ENCODE results near the gene ZNF853.

ZNF853 gene

DNA sequence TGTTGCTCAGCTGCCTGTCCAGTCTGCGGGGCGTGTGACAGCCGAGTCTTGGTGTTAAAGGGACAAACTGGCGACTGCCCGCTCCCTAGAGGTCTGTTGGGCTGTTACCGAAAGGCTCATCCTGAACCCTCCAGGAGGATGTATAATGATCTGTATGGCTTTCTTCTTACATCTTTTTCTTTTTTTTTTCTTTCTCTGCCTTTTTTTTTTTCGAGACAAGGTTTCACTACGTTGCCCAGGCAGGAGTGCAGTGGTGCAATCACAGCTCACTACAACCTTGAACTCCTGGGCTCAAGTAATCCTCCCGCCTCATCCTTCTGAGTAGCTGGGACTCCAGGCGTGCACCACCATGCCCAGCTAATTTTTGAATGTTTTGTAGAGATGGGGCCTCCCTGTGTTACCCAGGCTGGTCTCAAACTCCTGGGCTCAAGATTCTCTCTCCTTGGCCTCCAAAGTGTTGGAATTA lies 24.7 kb upstream of the ZNF853 start:
- Histone ChIP-seq H3K27ac (ENCODE audit: low read depth, low read length) (peak overlapping the region; percentile 57), H3K9me3 (ENCODE audit: control insufficient read depth, insufficient read depth, low read length) (no peaks in the 10 kb centered on the region), H3K4me2 (ENCODE audit: low read length) (peak overlapping the region; percentile 79), H3K36me3 (ENCODE audit: control insufficient read depth, low read length) (peaks cover 78% of the 10 kb centered on the region), H4K20me1 (ENCODE audit: control insufficient read depth, insufficient read depth, low read depth, low read length) (peaks cover 8% of the 10 kb centered on the region; the same call in 1 of the 2 replicates), H3K4me3 (ENCODE audit: low read length) (peak overlapping the region; percentile 97), H3K79me2 (ENCODE audit: control insufficient read depth, low read length) (peaks cover 44% of the 10 kb centered on the region), H3K27me3 (ENCODE audit: control insufficient read depth, low read length) (no peaks in the 10 kb centered on the region), H3K4me1 (ENCODE audit: control insufficient read depth, low read length) (peaks cover 21% of the 10 kb centered on the region), H3K9me2 (replicated peaks; ENCODE audit: control insufficient read depth, low read length) (no peaks in the 10 kb centered on the region), H3F3A (ENCODE audit: control insufficient read depth, insufficient read depth) (no peaks in the 10 kb centered on the region; the same call in 1 of the 2 replicates)
- TF ChIP-seq, protein P1, sequence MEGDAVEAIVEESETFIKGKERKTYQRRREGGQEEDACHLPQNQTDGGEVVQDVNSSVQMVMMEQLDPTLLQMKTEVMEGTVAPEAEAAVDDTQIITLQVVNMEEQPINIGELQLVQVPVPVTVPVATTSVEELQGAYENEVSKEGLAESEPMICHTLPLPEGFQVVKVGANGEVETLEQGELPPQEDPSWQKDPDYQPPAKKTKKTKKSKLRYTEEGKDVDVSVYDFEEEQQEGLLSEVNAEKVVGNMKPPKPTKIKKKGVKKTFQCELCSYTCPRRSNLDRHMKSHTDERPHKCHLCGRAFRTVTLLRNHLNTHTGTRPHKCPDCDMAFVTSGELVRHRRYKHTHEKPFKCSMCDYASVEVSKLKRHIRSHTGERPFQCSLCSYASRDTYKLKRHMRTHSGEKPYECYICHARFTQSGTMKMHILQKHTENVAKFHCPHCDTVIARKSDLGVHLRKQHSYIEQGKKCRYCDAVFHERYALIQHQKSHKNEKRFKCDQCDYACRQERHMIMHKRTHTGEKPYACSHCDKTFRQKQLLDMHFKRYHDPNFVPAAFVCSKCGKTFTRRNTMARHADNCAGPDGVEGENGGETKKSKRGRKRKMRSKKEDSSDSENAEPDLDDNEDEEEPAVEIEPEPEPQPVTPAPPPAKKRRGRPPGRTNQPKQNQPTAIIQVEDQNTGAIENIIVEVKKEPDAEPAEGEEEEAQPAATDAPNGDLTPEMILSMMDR (IDR thresholded peaks at IDR 0.05; ENCODE audit: low read depth, low read length, poor library complexity, severe bottlenecking): peak; percentile 33
- no peak for TF ChIP-seq EZH2phosphoT487 (IDR thresholded peaks at IDR 0.05; ENCODE audit: borderline replicate concordance, low read length)

DNA sequence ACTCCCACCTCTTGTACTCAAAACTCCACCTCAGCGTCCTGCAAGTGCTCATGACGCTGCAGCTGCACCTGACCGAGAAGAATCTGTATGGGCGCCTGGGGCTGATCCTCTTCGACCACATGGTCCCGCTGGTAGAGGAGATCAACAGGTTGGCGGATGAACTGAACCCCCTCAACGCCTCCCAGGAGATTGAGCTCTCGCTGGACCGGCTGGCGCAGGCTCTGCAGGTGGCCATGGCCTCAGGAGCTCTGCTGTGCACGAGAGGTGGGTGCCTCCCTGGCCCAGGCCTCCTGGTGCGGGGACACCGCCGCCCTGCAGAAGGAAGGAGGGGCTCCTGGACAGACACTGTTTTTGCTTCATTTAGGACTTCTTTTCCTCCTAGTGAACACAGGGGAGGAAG lies 15.3 kb upstream of the ZNF853 start:
- H3K4me3 ChIP-seq (ENCODE audit: low read length): no peak overlapping the region
- no peaks in the 10 kb centered on the region for H3K4me1 ChIP-seq (ENCODE audit: control insufficient read depth, low read length)
- H3K27me3 ChIP-seq (ENCODE audit: control insufficient read depth, low read length): no peaks in the 10 kb centered on the region
- no peak overlapping the region for H3K27ac ChIP-seq (ENCODE audit: low read depth, low read length)
- H3K79me2 ChIP-seq (ENCODE audit: control insufficient read depth, low read length): peaks cover 14% of the 10 kb centered on the region
- H3K4me2 ChIP-seq (ENCODE audit: low read length): no peak overlapping the region
- H4K20me1 ChIP-seq (ENCODE audit: control insufficient read depth, insufficient read depth, low read depth, low read length): peaks cover 7% of the 10 kb centered on the region; the same call in 1 of the 2 replicates
- no peaks in the 10 kb centered on the region for H3K9me2 ChIP-seq (replicated peaks; ENCODE audit: control insufficient read depth, low read length)
- no peaks in the 10 kb centered on the region for H3F3A ChIP-seq (ENCODE audit: control insufficient read depth, insufficient read depth)
- no peaks in the 10 kb centered on the region for H3K9me3 ChIP-seq (ENCODE audit: control insufficient read depth, insufficient read depth, low read length)
- peaks cover 87% of the 10 kb centered on the region for H3K36me3 ChIP-seq (ENCODE audit: control insufficient read depth, low read length)
- TF ChIP-seq, protein P1 (IDR thresholded peaks at IDR 0.05; ENCODE audit: low read depth, low read length, poor library complexity, severe bottlenecking): no peak
- TF ChIP-seq EZH2phosphoT487 (IDR thresholded peaks at IDR 0.05; ENCODE audit: borderline replicate concordance, low read length): no peak

DNA sequence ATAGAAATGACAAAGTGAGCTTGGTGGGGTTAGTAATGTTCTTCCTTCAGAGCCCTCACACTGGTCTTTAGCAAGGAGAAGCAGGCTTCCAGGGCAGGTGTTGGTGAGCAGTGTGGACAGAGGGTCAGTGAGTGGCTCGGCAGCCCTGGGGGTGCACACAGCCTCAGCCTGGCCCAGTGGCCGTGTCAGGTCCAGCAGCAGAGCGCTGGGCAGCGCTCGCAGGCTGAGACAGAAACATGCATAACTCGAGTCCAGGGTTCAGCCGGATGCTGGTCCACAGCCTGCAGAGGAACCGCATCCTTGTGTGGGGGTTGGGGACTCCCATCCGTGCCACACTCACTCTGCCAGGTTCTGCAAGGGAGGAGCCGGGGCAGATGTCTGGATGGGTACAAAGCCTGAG lies 11.0 kb upstream of the ZNF853 start:
- peaks cover 7% of the 10 kb centered on the region; the same call in 1 of the 2 replicates for H4K20me1 ChIP-seq (ENCODE audit: control insufficient read depth, insufficient read depth, low read depth, low read length)
- no peak overlapping the region for H3K4me3 ChIP-seq (ENCODE audit: low read length)
- no peaks in the 10 kb centered on the region for H3K27me3 ChIP-seq (ENCODE audit: control insufficient read depth, low read length)
- no peaks in the 10 kb centered on the region for H3F3A ChIP-seq (ENCODE audit: control insufficient read depth, insufficient read depth)
- no peaks in the 10 kb centered on the region for H3K9me2 ChIP-seq (replicated peaks; ENCODE audit: control insufficient read depth, low read length)
- peaks cover 8% of the 10 kb centered on the region for H3K79me2 ChIP-seq (ENCODE audit: control insufficient read depth, low read length)
- TF ChIP-seq EZH2phosphoT487 (IDR thresholded peaks at IDR 0.05; ENCODE audit: borderline replicate concordance, low read length): no peak
- TF ChIP-seq, protein P1 (IDR thresholded peaks at IDR 0.05; ENCODE audit: low read depth, low read length, poor library complexity, severe bottlenecking): no peak
- no peaks in the 10 kb centered on the region for H3K9me3 ChIP-seq (ENCODE audit: control insufficient read depth, insufficient read depth, low read length)
- no peaks in the 10 kb centered on the region for H3K4me1 ChIP-seq (ENCODE audit: control insufficient read depth, low read length)
- peaks cover 63% of the 10 kb centered on the region for H3K36me3 ChIP-seq (ENCODE audit: control insufficient read depth, low read length)
- H3K4me2 ChIP-seq (ENCODE audit: low read length): no peak overlapping the region
- H3K27ac ChIP-seq (ENCODE audit: low read depth, low read length): no peak overlapping the region
